Spleen (tissue), 11 donors: ENCODE data around the gene KCNJ6. TPM values are rescaled to one million over a fixed set of nuclear protein-coding genes. Genes with fewer than 3 reads are reported as not detected.

Experiments used
- DNase-seq: peaks from one replicate; pipeline ENCODE4 v3.0.0-alpha.2; 2020
- H3K27ac ChIP-seq, 8 donors: fragments of 200-600 bp; sonication (generic) in 7 of 8; 1 replicate in 4 of 8; 2 replicates in 4 of 8; pipeline versions ENCODE4 v1.5.0 to v1.8.0; 2016 to 2021; ENCODE audit warnings: inconsistent platforms in 4 of 8, mild to moderate bottlenecking in 4 of 8, moderate library complexity in 1 of 8
- H3K27me3 ChIP-seq, 7 donors: fragments of 200-600 bp; sonication (generic) in 6 of 7; replicated peaks in 1 of 7; 1 replicate in 4 of 7; 2 replicates in 3 of 7; pipeline versions ENCODE4 v1.5.0 to v1.8.0; 2016 to 2021; ENCODE audit warnings: inconsistent platforms in 3 of 7, mild to moderate bottlenecking in 1 of 7
- H3K36me3 ChIP-seq, 6 donors: fragments of 200-600 bp; sonication (generic) in 5 of 6; 1 replicate in 4 of 6; 2 replicates in 2 of 6; pipeline versions ENCODE4 v1.5.0 to v1.8.0; 2016 to 2021; ENCODE audit warnings: inconsistent platforms in 2 of 6
- H3K4me1 ChIP-seq, 6 donors: fragments of 200-600 bp; sonication (generic) in 5 of 6; 1 replicate in 3 of 6; 2 replicates in 3 of 6; pipeline versions ENCODE4 v1.5.0 to v1.8.0; 2016 to 2021; ENCODE audit warnings: inconsistent platforms in 3 of 6
- H3K4me3 ChIP-seq, 8 donors: fragments of 200-600 bp; sonication (generic) in 7 of 8; 1 replicate in 4 of 8; 2 replicates in 4 of 8; pipeline versions ENCODE4 v1.5.0 to v1.8.0; 2016 to 2021; ENCODE audit warnings: inconsistent platforms in 4 of 8, mild to moderate bottlenecking in 4 of 8, moderate library complexity in 2 of 8
- H3K9me3 ChIP-seq, 8 donors: fragments of 200-600 bp; sonication (generic) in 7 of 8; 1 replicate in 4 of 8; 2 replicates in 4 of 8; pipeline versions ENCODE4 v1.5.0 to v1.8.0; 2016 to 2021; ENCODE audit warnings: inconsistent platforms in 4 of 8
- CTCF ChIP-seq, 11 experiments: fragments of 200-600 bp in 7 of 11; fragments of 450-650 bp in 4 of 11; sonication (generic) in 4 of 11; IDR thresholded peaks in 8 of 11; conservative IDR thresholded peaks in 3 of 11; 1 replicate in 7 of 11; 2 replicates in 4 of 11; pipeline versions ENCODE4 v1.4.0 to v1.8.0; 2016 to 2021; ENCODE audit warnings: antibody characterized with exemption in 11 of 11, inconsistent platforms in 4 of 11, mild to moderate bottlenecking in 1 of 11
- POLR2A ChIP-seq, 3 donors: fragments of 450-650 bp; IDR thresholded peaks; one replicate each; pipeline ENCODE4 v1.5.1; 2017; ENCODE audit warnings: antibody characterized with exemption in 3 of 3, mild to moderate bottlenecking in 1 of 3
- POLR2AphosphoS5 ChIP-seq, 3 donors: sonication (generic); formaldehyde crosslinking; IDR thresholded peaks; one replicate each; pipeline ENCODE4 v1.5.1; 2017; ENCODE audit warnings: antibody characterized with exemption in 3 of 3
- WGBS, 5 donors: extraction: QIAGEN DNeasy Blood & Tissue Kit in 3 of 5; methylation state at CpG; one replicate each; pipeline versions ENCODE4 v1.1.5 to v1.1.7; 2013 to 2018; 5-methylcytosine and 5-hydroxymethylcytosine counted together
- intact Hi-C: fragments of 100-400 bp; cut with DNase I; formaldehyde crosslinking; loops from one replicate; pipeline ENCODE4 v1.15.0; 2023; ENCODE audit warnings: low total_unique reads
- polyA plus RNA-seq, 3 donors: library from polyadenylated mRNA; stranded (reverse); fragments of 200-250 nt; gene quantifications; one replicate each; pipeline ENCODE4 v1.2.1, GENCODE V29; 2013
- total RNA-seq, 7 donors: library from RNA; depleted of rRNA in 3 of 7; stranded (reverse); fragments of >200 nt in 3 of 7; fragmentation: NEBNext Ultra II Directional in 4 of 7; extraction: Animal tissue kit (Norgen Biotek cat#: 25700) in 4 of 7; gene quantifications; one replicate each; pipeline versions ENCODE4 v1.1.0 to v1.2.1, GENCODE V29; 2016 to 2021
- donor health status: healthy with polysubstance abuse.
- donor health status: DM: no; HTN: no; CAD: no; lungs with moderate emphysema.
- donor health status: DM: no; HTN: no; CAD: no.
- donor health status: Bipolar disorder and iron deficiency.
- donor health status: healthy.
- donor health status: DM: no; HTN: no; CAD: no.
- donor health status: DM: yes; HTN: yes; CAD: no.

KCNJ6 gene
- total and polyA plus RNA-seq, 10 donors: under 0.01 to 0.36 (median 0.10) TPM; not detected in 6

GRCh38 chr21:37686991-37687810, 229.1 kb downstream of the KCNJ6 start:
- no peaks in the 10 kb centered on the region for H3K36me3 ChIP-seq
- H3K27ac ChIP-seq: no peak overlapping the region
- H3K4me1 ChIP-seq: peaks cover 0 to 15% (median 8%) of the 10 kb centered on the region in 6 donors
- DNase-seq: no peak
- 40 to 53% (median 47%) methylated on average over 12 of the region's 12 CpGs for WGBS, 5 donors
- intact Hi-C loops: no loop called here
- no peaks in the 10 kb centered on the region for H3K9me3 ChIP-seq
- H3K27me3 ChIP-seq: peaks cover 0 to 7% (median 0%) of the 10 kb centered on the region in 7 donors
- H3K4me3 ChIP-seq: no peak overlapping the region
- TF ChIP-seq CTCF (IDR thresholded peaks at IDR 0.05 in 8 of 11, conservative IDR thresholded peaks at IDR 0.05 in 3 of 11) (no peak), POLR2A (IDR thresholded peaks at IDR 0.05) (no peak), POLR2AphosphoS5 (IDR thresholded peaks at IDR 0.05) (peak in 1 of 3 donors; percentile 17)

GRCh38 chr21:37684547-37684946, 231.7 kb downstream of the KCNJ6 start:
- TF ChIP-seq POLR2A (IDR thresholded peaks at IDR 0.05): no peak
- no peak for TF ChIP-seq POLR2AphosphoS5 (IDR thresholded peaks at IDR 0.05)
- TF ChIP-seq CTCF (IDR thresholded peaks at IDR 0.05 in 8 of 11, conservative IDR thresholded peaks at IDR 0.05 in 3 of 11): no peak
- peaks cover 0 to 15% (median 8%) of the 10 kb centered on the region in 6 donors for H3K4me1 ChIP-seq
- no peaks in the 10 kb centered on the region for H3K9me3 ChIP-seq
- no peak overlapping the region for H3K27ac ChIP-seq
- no peak for DNase-seq
- no peaks in the 10 kb centered on the region for H3K36me3 ChIP-seq
- intact Hi-C loops: no loop called here
- H3K27me3 ChIP-seq: peaks cover 0 to 8% (median 0%) of the 10 kb centered on the region in 7 donors
- 61 to 82% (median 70%) methylated on average over 4 of the region's 4 CpGs for WGBS, 5 donors
- no peak overlapping the region for H3K4me3 ChIP-seq

- intact Hi-C loops: no loop called here
- TF ChIP-seq POLR2A (IDR thresholded peaks at IDR 0.05) (no peak), POLR2AphosphoS5 (IDR thresholded peaks at IDR 0.05) (no peak), CTCF (IDR thresholded peaks at IDR 0.05 in 8 of 11, conservative IDR thresholded peaks at IDR 0.05 in 3 of 11) (no peak)
- no peaks in the 10 kb centered on the region for H3K36me3 ChIP-seq
- no peak overlapping the region for H3K27ac ChIP-seq
- no peak for DNase-seq
- WGBS, 5 donors: 82 to 91% (median 90%) methylated on average over 5 of the region's 5 CpGs
- peaks cover 0 to 4% (median 0%) of the 10 kb centered on the region in 8 donors for H3K9me3 ChIP-seq
- H3K4me1 ChIP-seq: peaks cover 0 to 15% (median 8%) of the 10 kb centered on the region in 6 donors
- H3K27me3 ChIP-seq: peaks cover 0 to 8% (median 0%) of the 10 kb centered on the region in 7 donors
- no peak overlapping the region for H3K4me3 ChIP-seq
Measured at GRCh38 chr21:37684115-37684493, 232.2 kb downstream of the KCNJ6 start.

- no peaks in the 10 kb centered on the region for H3K36me3 ChIP-seq
- H3K9me3 ChIP-seq: peaks cover 0 to 9% (median 0%) of the 10 kb centered on the region in 8 donors
- 56 to 63% (median 61%) methylated on average over 8 of the region's 8 CpGs for WGBS, 5 donors
- H3K27ac ChIP-seq: no peak overlapping the region
- peaks cover 0 to 15% (median 8%) of the 10 kb centered on the region in 6 donors for H3K4me1 ChIP-seq
- TF ChIP-seq POLR2A (IDR thresholded peaks at IDR 0.05) (no peak), CTCF (IDR thresholded peaks at IDR 0.05 in 8 of 11, conservative IDR thresholded peaks at IDR 0.05 in 3 of 11) (no peak), POLR2AphosphoS5 (IDR thresholded peaks at IDR 0.05) (no peak)
- DNase-seq: no peak
- H3K4me3 ChIP-seq: no peak overlapping the region
- intact Hi-C loops: no loop called here
- peaks cover 0 to 8% (median 0%) of the 10 kb centered on the region in 7 donors for H3K27me3 ChIP-seq
Measured at GRCh38 chr21:37683396-37684114, 232.7 kb downstream of the KCNJ6 start.
